Activated naive CD4-positive, alpha-beta T cell treated with anti-CD3 and anti-CD28 coated beads, Interleukin-2, amount 50 U/mL, for 72 hours (primary cell): ENCODE measurements around the gene UGT1A1. TPM values are rescaled to one million over a fixed set of nuclear protein-coding genes. Genes with fewer than 3 reads are reported as not detected.

Experiments
- ATAC-seq, 2 donors: fragments of 150-1000 bp; cut with Tn5 transposase; 2 replicates each; pipeline ENCODE4 v1.10.0; 2021; ENCODE audit warnings: mild to moderate bottlenecking in 2 of 2, moderate library complexity in 2 of 2
- DNase-seq, 2 donors: peaks; one replicate each; pipeline ENCODE4 v3.0.0; 2021 to 2022; ENCODE audit warnings: low spot score in 2 of 2
- H3K27ac Mint-ChIP-seq, 2 donors: one replicate each; pipeline ENCODE4 v1.8.0; 2022; ENCODE audit warnings: mild to moderate bottlenecking in 2 of 2, mixed read lengths in 2 of 2
- H3K36me3 Mint-ChIP-seq, 2 donors: one replicate each; pipeline ENCODE4 v1.8.0; 2022; ENCODE audit warnings: mixed read lengths in 2 of 2
- H3K9me3 Mint-ChIP-seq, 2 donors: one replicate each; pipeline ENCODE4 v1.8.0; 2022; ENCODE audit warnings: mixed read lengths in 2 of 2
- total RNA-seq, 2 donors: library from RNA; stranded (reverse); gene quantifications; one replicate each; pipeline ENCODE4 v1.2.3, GENCODE V29; 2022

The UGT1A1 gene
- total RNA-seq, 2 donors from 2014 or later: not detected

DNA sequence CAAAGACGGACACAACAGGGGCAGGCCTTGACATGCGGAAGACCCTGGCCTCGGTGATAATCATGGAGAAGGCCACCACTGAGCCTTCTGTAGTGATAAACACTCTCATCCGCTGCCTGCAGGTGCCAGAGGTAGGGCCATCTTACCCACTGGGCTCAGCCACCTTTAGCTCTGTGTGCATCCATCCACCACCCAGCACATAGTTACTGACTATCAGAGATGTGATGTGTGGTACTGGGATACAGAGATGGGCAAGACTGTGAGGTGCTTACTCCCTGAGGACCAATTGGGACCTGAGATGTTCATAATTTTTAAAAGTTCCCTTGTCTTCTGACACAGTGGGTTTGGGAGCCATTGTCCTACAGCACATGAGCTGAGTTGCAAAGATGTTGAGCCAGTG is 19.7 kb downstream of the UGT1A1 start:
- H3K9me3 Mint-ChIP-seq: peaks cover 12 to 17% of the 10 kb centered on the region in 2 donors
- H3K36me3 Mint-ChIP-seq: peaks cover 19 to 22% of the 10 kb centered on the region in 2 donors
- H3K27ac Mint-ChIP-seq: no peak overlapping the region

DNA sequence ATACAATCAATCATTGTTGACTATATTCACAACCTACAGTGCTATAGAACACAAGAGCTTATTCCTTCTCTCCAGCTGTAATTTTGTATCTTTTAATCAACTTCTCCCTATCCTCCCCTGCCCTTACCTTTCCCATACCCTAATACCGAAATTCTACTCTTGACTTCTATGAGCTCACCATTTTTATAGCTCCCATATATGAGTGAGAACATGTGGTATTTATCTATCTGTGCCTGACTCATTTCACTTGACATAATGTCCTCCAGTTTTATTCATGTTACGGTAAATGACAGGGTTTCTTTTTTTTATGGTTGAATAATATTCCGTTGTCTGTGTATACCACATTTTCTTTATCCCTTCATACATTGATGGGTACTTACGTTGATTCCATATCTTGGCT is 20.7 kb downstream of the UGT1A1 start:
- Mint-ChIP-seq H3K36me3 (peaks cover 14 to 16% of the 10 kb centered on the region in 2 donors), H3K9me3 (peaks cover 8 to 11% of the 10 kb centered on the region in 2 donors), H3K27ac (no peak overlapping the region)
- DNase-seq (no peak), ATAC-seq (no peak)

More for the DNA sequence above, 19.7 kb downstream of the UGT1A1 start:
- DNase-seq (no peak), ATAC-seq (no peak)

DNA sequence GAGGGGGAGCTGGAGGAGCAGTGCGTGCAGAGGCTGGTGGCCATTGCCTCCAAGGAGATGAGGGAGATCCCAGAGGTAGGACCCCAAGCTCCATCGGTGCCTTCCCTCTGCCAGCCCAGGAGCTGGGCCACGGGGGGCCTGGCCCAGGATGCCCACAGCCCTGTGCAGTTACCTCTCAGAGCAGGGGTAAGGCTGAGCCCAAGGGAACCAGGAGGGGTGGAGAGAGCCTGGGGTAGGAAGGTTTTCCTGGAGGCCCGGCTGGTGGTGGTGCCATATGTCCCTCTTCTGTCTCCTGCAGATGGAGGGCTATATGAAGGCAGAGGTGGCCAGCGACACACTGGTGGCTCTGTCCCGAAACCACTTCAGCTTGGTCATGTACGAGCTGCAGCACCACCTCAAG is 29.5 kb downstream of the UGT1A1 start:
- Mint-ChIP-seq H3K27ac (no peak overlapping the region), H3K9me3 (peaks cover 0 to 7% of the 10 kb centered on the region in 2 donors), H3K36me3 (peaks cover 0 to 8% of the 10 kb centered on the region in 2 donors)
- no peak for DNase-seq
- no peak for ATAC-seq

DNA sequence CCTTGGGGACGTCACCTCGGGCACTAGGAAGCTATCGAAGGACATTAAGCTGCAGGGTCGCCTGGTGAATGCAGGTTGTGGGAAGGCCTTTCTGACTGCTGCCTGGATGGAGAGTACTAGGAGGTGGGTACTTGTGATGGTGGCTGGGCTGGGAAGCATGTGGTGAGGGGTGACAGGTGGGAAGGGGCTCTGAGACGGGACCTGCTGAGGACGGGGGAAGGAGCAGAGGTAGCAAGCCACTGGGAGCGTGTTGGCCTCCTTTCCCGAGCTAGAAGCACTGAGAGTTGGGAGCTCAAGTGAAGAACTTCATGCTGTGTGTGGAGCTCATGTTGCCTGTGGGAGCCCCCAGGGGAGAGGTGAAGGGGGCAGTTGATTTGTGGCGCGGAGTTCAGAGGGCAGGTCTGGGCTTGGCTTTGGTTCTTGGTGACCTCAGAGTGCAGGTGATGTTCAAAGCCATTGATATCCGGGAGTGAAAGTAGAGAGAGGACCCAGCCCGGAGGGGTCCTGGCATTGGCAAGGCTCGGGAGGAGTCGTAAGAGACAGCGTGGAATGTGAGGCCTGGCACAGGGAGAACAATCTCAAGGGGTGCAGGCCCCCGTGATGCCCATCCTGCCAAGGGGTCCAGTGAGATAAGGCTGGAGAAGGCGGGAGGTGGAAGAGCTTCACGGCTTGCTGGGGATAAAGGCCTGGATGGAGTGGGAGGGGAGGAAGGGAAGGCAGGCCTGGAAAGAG is 31.2 kb downstream of the UGT1A1 start:
- Mint-ChIP-seq H3K36me3 (peaks cover 0 to 2% of the 10 kb centered on the region in 2 donors), H3K27ac (no peak overlapping the region), H3K9me3 (peaks cover 0 to 2% of the 10 kb centered on the region in 2 donors)
- no peak for ATAC-seq
- DNase-seq: no peak

DNA sequence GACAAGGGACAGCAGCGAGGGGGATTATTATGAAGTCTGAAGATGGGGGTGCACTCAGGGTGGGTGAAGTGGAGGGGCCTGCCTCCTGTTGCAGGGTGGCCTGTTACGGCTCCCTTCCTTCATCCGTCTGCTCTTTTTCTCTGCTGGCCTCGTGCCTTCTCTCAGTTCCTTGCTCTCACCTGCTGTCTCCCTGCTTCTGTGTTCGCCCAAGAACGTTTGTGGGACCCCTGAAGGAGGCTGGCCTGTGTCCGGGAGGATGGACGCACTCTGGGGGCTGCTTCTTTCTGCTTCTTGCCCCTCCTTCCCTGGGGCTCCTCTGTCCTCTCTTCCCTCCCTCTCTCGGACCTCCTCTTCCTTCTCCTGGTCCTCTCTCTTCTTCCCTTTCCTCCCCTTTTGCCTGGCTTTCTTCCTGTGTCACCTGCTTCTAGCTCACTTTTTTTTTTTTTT is 31.8 kb downstream of the UGT1A1 start:
- Mint-ChIP-seq H3K36me3 (no peaks in the 10 kb centered on the region), H3K9me3 (no peaks in the 10 kb centered on the region), H3K27ac (no peak overlapping the region)
- ATAC-seq (no peak), DNase-seq (no peak)

DNA sequence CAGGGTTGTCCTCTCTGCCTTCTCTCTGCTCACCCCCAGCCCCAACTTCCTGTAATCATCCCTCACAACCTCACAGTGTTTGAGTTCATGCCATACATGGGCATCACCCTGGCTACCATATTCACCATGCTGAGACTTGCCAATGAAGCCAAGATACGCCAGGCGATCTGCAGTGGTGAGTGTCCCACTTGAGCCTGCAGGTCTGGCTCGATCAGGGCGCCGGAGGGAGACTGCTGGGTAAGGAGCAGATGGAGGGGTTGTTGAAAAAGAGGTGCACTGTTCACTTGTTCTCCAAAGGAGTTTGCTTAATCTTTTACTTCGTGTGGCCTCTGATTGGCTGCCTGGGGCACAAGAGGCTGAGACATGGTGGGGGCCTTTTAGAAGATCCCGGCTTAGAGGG is 32.6 kb downstream of the UGT1A1 start:
- Mint-ChIP-seq H3K27ac (no peak overlapping the region), H3K36me3 (no peaks in the 10 kb centered on the region), H3K9me3 (no peaks in the 10 kb centered on the region)
- ATAC-seq (no peak), DNase-seq (no peak)

DNA sequence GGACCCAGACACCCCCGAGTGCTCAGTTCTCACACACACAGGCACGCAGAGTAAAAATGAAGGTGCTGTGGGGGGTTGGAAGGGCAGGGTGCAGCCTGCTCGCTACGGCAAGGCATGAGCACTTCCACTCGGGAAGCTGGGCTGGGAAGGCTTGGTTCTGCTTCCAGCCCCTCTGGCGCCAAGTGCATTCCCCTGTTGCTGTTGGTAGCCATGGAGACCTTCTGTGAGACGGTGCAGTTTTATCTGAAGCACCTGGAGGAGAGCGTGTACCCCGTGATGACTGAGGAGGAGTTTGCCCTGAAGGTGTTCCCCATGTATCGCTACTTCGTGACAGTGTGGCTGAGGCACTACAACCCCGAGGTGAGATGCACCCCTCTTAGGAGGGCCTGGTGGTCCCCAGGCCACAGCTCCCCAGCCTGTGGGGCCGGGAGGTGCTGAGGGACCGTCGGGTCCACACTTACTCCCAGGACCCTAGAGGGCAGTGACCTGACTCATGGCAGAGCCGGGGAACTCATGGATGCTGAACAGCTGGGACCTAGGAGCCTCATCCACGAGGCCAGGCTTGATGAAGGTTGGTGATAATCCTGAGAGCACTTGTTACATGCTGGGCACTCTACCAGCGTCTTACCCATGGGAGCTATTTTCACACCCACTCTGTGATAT is 33.5 kb downstream of the UGT1A1 start:
- no peaks in the 10 kb centered on the region for H3K36me3 Mint-ChIP-seq
- DNase-seq (no peak), ATAC-seq (no peak)
- no peak overlapping the region for H3K27ac Mint-ChIP-seq
- no peaks in the 10 kb centered on the region for H3K9me3 Mint-ChIP-seq

DNA sequence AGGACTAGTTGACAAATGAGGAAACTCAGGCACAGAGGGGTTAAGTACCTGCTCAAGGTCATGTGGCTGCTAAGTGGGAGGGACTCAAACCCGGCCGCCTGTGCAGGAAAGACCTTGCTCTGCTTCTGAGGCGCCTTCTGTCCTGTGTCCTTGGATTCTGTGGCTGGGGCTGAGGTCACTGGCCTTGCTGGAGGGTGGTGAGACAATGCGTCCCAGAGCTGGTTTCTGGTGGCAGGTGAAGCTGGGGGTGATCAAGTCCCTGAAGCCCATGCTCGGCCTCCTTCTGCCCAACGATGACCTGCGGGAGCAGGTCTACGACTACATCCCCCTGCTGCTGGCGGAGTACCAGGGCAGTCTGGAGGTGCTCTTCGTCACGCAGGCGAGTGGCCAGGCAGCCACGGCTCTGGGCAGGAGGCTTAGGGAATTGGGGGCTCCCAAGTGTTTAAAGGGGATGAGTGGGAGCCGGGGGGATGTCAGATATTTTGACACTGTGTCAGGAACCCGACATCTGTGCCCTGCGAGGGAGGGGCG is 34.1 kb downstream of the UGT1A1 start:
- no peak overlapping the region for H3K27ac Mint-ChIP-seq
- no peak for DNase-seq
- no peak for ATAC-seq
- H3K36me3 Mint-ChIP-seq: no peaks in the 10 kb centered on the region
- no peaks in the 10 kb centered on the region for H3K9me3 Mint-ChIP-seq

DNA sequence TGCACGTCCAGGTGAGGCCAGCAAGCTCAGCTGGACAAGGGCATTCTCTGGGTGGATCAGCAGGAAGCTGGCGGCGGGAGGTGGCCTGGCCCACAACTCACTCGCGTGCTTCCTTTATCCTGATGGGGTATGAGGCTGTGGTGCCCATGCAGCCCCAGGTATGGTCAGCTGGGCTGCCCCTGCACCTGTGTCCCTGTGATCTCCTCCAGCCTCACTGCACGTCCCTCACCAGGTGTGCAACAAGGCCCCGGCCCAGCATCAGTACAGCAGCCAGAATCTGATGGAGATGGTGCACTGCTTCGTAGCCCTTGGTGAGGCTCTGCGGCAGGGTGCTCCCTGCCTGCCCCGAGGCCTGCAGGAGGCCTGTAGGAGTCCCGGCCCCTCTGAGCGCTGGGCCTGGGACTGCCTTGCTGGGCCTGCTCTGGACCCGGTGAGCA is 35.7 kb downstream of the UGT1A1 start:
- H3K36me3 Mint-ChIP-seq: no peaks in the 10 kb centered on the region
- DNase-seq: peak in 1 of 2 donors; percentile 43
- ATAC-seq: no peak
- H3K27ac Mint-ChIP-seq: no peak overlapping the region
- H3K9me3 Mint-ChIP-seq: no peaks in the 10 kb centered on the region

DNA sequence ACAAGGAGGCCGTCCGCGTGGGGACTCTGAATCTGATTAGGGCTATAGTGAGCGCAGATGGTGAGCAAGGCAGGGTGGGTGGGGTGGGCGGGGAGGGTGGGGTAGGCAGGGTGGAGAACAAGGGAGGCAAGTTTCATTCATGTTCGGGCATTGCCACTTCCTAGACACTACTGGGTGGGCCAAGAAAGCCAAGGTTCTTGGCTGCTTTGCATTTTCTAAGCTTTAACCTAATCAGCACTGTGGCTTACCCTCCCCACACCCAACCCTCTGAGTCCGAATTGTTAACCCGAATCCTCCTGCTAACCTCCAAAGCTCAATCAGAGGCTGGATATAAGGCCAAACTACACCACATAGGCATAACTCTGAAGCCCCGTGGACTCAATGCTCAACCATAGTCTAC is 36.2 kb downstream of the UGT1A1 start:
- Mint-ChIP-seq H3K27ac (no peak overlapping the region), H3K9me3 (no peaks in the 10 kb centered on the region), H3K36me3 (no peaks in the 10 kb centered on the region)
- no peak for DNase-seq
- ATAC-seq: no peak

DNA sequence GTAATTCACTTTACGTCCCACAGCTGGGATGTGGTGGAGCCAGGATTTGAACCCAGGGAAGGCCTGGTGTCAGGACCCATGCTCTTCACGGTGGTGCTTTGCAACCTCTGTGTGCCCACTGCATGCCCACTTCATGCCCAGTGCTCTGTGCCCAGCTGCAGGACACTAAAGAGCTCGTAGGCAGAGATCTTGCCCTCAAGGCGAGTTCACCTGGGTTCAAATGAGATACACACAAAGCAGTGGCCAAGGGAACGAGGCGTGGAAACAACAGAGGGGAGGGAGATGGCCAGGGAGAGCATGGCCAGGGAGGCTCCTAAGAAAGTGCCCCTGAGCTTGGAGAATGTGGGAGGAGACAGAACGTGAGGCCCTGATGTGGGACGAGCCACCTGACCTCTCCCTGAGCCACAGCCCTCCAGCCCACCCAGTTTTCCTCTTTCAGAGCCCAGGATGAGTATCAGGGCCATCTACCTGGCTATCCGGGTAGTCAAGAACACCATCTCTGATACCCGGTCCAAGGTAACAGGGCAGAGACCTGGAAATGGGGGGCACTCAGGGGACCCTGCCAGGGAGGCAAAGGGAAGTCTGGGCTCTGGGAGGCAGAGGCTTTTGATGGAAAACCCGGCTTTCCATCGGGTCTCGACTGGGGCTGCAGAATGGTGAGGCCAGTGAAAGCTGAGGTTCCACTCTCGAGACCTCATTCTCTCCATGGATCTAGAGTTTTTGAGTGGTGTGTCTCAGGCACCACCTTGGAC is 38.4 kb downstream of the UGT1A1 start:
- no peak for ATAC-seq

DNA sequence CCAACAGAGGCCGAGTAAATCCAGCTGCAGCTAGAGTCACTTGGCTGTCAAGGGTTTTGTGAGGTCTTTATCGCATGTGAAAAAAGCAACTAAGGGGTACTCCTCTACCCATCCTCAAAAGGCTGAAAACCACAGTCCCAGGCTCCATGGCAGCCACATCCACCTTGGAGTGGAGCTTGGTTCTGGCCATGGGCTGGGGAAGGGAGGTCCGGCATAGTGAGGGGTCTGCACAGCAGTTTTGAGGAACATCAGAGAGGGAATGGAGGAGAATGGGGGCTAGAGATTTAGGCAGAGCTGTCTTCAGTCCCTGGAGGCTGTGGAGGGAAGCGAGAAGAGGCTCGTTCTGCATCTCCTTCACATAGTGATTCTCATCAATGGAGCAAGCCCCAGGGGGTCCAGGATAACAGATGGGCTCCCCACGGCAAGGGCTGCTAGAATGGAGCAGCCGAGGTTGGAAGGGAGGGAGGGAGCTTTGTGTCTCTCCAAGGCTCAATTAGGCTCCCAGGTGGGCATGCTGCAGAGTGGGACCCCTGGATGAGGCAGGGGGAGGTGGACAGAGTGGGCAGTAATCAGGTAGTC is 39.1 kb downstream of the UGT1A1 start:
- ATAC-seq: no peak
- H3K9me3 Mint-ChIP-seq: no peaks in the 10 kb centered on the region
- H3K27ac Mint-ChIP-seq: no peak overlapping the region
- DNase-seq: peak in 1 of 2 donors; percentile 40
- H3K36me3 Mint-ChIP-seq: no peaks in the 10 kb centered on the region

More for the DNA sequence above, 38.4 kb downstream of the UGT1A1 start:
- Mint-ChIP-seq H3K27ac (no peak overlapping the region), H3K36me3 (no peaks in the 10 kb centered on the region), H3K9me3 (no peaks in the 10 kb centered on the region)
- DNase-seq: peak in 1 of 2 donors; percentile 45

DNA sequence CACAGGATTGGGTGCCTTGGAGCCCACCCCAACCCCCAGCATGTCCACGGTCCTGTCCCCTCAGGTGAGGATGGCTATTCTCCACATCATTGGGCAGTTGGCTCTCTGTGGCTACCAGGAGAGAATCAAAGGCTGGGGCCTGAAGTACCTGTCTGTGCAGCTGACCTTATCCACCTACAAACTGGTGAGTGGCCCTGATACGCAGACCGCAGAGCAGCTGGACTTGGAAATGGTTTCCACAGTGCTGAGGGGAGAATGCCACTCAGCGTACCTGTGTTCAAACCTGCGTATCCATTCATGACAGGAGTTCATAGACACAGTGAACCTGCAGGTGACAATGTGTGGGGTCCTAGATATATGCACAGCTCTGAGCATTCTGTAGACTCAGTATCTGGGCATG is 39.6 kb downstream of the UGT1A1 start:
- ATAC-seq (no peak), DNase-seq (peak in 1 of 2 donors; percentile 40)

DNA sequence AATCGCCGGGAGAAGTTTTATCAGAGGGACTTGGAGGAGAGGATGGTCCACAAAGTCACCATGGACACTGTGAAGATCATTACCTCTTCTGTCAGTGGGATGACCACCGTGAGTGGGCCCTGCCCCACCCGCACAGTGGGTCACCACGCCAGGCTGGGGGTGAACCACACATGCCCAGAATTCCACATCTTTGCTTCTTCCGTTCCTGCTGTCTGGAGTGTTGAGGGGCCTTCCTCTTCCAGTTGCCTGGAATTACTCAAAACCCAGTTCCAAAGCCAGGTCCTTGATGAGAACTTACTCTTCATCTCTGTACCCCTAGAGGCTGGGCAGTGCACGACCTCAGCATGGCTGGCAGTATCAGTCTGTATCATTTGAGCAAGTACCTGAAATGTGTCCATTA is 40.1 kb downstream of the UGT1A1 start:
- Mint-ChIP-seq H3K9me3 (no peaks in the 10 kb centered on the region), H3K36me3 (no peaks in the 10 kb centered on the region), H3K27ac (no peak overlapping the region)
- ATAC-seq (no peak), DNase-seq (no peak)

More for the DNA sequence above, 39.6 kb downstream of the UGT1A1 start:
- no peaks in the 10 kb centered on the region for H3K36me3 Mint-ChIP-seq
- no peaks in the 10 kb centered on the region for H3K9me3 Mint-ChIP-seq
- H3K27ac Mint-ChIP-seq: no peak overlapping the region

DNA sequence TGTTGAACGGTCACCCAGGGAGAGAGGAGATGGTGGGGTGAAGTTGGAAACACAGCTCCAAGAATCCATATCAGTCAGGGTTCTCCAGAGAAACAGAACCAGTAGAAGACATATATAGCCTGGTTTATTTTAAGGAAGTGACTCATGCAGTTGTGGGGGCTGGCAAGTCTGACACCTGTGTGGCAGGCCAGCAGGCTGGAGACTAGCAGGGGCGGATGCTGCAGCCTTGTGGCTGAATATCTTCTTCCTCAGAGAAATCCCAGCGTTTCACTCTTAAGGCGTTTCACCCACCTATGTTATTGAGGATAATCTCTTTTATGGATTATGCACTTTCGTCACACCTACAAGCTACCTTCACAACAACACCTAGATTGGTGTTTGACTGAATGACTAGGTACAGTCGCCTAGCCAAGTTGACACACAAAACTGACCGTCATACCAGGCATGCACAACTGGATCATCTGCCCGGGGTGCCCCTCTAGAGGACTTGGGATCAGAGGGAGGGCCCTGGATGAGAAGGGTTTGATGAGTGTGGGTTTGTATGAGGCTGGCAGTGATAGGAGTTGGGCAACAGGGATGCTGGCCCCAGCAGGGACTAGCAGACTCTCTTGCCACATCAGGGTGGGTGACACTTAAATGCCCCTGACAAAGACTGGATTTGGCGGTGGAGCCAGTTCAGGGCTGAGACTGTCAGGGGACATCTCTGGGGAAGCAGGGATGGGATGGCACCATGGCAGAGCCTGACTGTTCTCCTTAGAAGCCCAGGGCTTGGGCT is 41.5 kb downstream of the UGT1A1 start:
- Mint-ChIP-seq H3K36me3 (no peaks in the 10 kb centered on the region), H3K27ac (no peak overlapping the region), H3K9me3 (no peaks in the 10 kb centered on the region)
- ATAC-seq (peak in 1 of 2 donors; percentile 70), DNase-seq (peak in 1 of 2 donors; percentile 31)
